HG03108 (cell line): ENCODE data around the gene ANKRD18B.
"Not testable (repeated sequence)": the region's sequence is repeated elsewhere in the genome, so short reads cannot be mapped to it uniquely, and the experiment has no call there.

Source experiments
- ATAC-seq: cut with Tn5 transposase; IDR thresholded peaks from one replicate; pipeline ENCODE4 v1.9.1; 2021; ENCODE audit warnings: moderate library complexity; ENCODE audit not compliant: unreplicated experiment

ANKRD18B gene

GRCh38 chr9:33528069-33528468 is 4.0 kb downstream of the ANKRD18B start:
- not testable (repeated sequence) for ATAC-seq

- ATAC-seq: not testable (repeated sequence)
These were observed 9.9 kb downstream of the ANKRD18B start for GRCh38 chr9:33533958-33534357.

- ATAC-seq: no peak
These were observed 11.5 kb downstream of the ANKRD18B start for GRCh38 chr9:33535541-33535940.

- not testable (repeated sequence) for ATAC-seq
These were observed 19.4 kb downstream of the ANKRD18B start for GRCh38 chr9:33543463-33543862.

- not testable (repeated sequence) for ATAC-seq
These were observed 21.7 kb downstream of the ANKRD18B start for GRCh38 chr9:33545715-33546114.

GRCh38 chr9:33548816-33549215 is 24.8 kb downstream of the ANKRD18B start:
- not testable (repeated sequence) for ATAC-seq

- ATAC-seq: not testable (repeated sequence)
These were observed 25.4 kb downstream of the ANKRD18B start for GRCh38 chr9:33549418-33549817.

GRCh38 chr9:33551183-33551582 is 27.1 kb downstream of the ANKRD18B start:
- not testable (repeated sequence) for ATAC-seq

- ATAC-seq: not testable (repeated sequence)
These were observed 28.3 kb downstream of the ANKRD18B start for GRCh38 chr9:33552315-33552725.

GRCh38 chr9:33560217-33560616 is 36.2 kb downstream of the ANKRD18B start:
- ATAC-seq: not testable (repeated sequence)

- ATAC-seq: not testable (repeated sequence)
These were observed 38.1 kb downstream of the ANKRD18B start for GRCh38 chr9:33562196-33562595.

GRCh38 chr9:33567776-33568175 is 43.7 kb downstream of the ANKRD18B start:
- ATAC-seq: not testable (repeated sequence)

- not testable (repeated sequence) for ATAC-seq
These were observed 53.7 kb downstream of the ANKRD18B start for GRCh38 chr9:33577786-33578185.

- not testable (repeated sequence) for ATAC-seq
These were observed 55.9 kb downstream of the ANKRD18B start for GRCh38 chr9:33579996-33580395.

- ATAC-seq: not testable (repeated sequence)
These were observed 58.6 kb downstream of the ANKRD18B start for GRCh38 chr9:33582686-33583085.

- ATAC-seq: not testable (repeated sequence)
These were observed 62.1 kb downstream of the ANKRD18B start for GRCh38 chr9:33586128-33586527.

GRCh38 chr9:33587799-33588198 is 63.7 kb downstream of the ANKRD18B start:
- not testable (repeated sequence) for ATAC-seq

GRCh38 chr9:33588876-33589275 is 64.8 kb downstream of the ANKRD18B start:
- not testable (repeated sequence) for ATAC-seq

GRCh38 chr9:33590857-33591256 is 66.8 kb downstream of the ANKRD18B start:
- not testable (repeated sequence) for ATAC-seq

- not testable (repeated sequence) for ATAC-seq
These were observed 72.9 kb downstream of the ANKRD18B start for GRCh38 chr9:33596974-33597373.

GRCh38 chr9:33597386-33597785 is 73.3 kb downstream of the ANKRD18B start:
- ATAC-seq: not testable (repeated sequence)

- ATAC-seq: not testable (repeated sequence)
These were observed 74.8 kb downstream of the ANKRD18B start for GRCh38 chr9:33598796-33599379.

- not testable (repeated sequence) for ATAC-seq
These were observed 76.9 kb downstream of the ANKRD18B start for GRCh38 chr9:33600911-33601310.
